GM21528 (cell line): Measurements from ENCODE around the gene STAC.
"Not testable (repeated sequence)": the region's sequence is repeated elsewhere in the genome, so short reads cannot be mapped to it uniquely, and the experiment has no call there.

Experiments
- ATAC-seq: cut with Tn5 transposase; IDR thresholded peaks from one replicate; pipeline ENCODE4 v1.9.1; 2021; ENCODE audit warnings: mild to moderate bottlenecking, moderate library complexity; ENCODE audit not compliant: unreplicated experiment, low FRiP score

The STAC gene

DNA sequence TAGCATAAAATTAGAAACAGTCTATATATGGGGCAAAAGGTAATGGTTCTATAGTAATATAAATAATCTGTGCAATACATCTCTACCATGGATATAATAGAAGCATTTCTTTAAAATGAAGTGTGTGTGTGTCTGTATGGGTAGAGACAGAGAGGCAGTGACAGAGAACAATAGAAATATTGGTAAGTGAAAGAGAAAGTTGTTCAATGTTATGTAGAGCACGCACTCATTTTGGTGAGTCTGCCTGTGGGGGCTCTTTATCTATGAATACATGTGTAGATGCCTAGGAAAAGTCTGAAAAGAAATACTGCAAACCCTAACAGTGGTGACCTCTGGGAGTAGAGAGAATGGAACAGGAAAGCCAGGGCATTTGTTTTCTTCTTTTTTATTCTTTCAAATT is 182.6 kb downstream of the STAC start:
- ATAC-seq: no peak

DNA sequence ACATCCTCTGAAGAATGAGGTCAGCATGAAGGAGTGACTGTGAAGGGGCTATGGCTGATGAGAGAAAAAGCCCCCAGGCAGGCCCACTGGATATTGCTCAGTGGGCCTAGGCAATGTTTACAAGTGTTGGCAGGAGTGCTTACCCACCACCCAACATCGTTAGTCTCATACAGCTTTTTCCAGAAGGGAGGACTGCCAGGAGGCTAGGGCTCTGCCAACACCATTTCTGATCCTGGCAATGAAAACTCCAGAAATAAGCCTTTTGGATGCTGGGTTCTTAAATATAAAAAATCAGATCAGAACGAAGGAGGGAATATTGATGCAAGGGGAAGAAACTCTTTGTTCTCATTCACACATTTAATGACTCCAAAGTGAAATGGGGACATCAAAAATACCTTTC is 194.9 kb downstream of the STAC start:
- ATAC-seq: no peak

DNA sequence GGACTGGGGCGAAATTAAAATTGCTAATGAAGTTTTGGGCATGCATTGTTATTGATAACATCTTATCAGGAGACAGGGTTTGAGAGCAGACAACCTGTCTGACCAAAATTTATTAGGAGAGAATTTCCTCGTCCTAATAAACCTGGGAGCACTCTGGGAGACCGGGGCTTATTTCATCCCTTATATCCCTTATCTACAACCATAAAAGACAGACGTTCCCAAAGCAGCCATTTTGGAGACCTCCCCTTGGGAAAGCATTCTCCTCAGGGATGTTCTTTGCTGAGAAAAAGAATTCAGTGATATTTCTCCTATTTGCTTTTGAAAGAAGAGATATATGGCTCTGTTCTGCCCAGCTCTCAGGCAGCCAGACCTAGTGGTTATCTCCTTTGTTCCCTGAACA is 198.1 kb downstream of the STAC start:
- ATAC-seq: not testable (repeated sequence)

DNA sequence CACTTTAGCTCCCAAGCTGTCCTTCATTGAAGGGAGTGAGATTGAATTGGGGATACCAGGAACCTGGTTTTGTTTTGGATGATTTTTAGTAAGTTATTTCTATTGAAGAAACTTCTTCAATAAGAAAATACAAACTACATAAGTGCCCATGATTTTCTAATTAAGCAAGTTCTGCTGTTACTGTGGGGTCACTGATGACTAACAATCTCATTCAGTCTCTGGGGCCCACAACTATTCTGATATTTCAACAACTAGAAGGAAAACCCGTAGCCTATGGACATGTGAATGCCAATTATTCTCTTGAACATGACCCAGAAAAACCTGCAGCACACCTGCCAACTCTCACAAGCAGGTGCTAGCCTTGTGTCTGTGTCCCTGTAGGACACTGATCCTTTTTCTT is 199.4 kb downstream of the STAC start:
- ATAC-seq: no peak

DNA sequence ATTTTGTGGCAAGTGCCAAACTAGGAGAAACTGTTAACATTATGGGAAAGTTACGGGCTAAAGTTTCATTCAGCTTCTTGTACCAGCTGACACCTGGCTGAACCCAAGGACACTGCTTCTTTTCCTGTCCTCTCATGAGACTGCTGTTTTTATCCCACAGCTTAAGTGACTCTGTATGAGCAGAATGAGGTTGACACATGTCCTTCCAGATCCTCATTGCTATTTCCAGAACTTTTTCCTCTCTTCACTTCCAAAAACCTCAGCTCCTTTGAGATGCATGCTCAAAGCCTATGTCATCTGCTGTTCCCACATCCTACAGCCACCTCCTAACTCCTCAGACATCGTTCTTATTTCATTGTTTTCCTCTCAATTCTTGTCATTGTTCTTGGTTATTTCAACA is 200.4 kb downstream of the STAC start:
- no peak for ATAC-seq

DNA sequence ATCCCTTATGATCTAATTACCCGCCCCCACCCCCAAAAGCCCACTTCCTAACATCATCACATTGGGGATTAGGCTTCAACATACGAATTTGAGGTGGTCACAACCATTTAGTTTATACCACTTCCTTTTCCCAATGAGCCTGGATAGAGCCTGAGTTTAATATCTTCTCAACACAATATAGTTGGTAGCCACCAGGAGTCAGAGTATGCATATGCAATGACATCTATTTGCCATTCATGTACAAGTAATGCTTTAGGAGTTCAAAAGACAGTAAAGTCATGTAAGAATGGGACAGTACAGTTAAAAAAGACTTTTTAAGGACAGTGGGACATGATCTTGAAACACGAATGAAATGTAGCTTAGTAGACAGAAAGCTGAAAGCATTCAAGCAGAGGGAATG is 211.7 kb downstream of the STAC start:
- ATAC-seq: no peak

DNA sequence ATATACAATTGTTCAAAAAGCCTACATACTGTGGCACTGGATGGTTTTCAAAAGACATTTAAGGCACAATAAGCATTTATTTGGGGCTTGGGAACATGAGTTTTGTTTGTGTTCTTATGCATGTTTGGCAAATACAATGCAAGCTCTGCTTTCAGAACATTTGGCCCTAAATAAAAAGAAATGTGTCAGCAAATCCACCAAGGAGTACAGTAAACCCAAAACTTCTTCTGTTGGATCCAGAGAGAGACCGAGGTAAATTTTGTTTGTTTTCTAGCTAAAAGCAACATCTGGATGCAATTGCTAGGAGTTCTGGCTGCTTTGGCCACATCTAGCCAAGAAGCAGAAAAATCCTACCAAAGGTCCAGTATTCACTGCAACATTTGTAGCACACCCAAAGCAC is 215.2 kb downstream of the STAC start:
- ATAC-seq: no peak

DNA sequence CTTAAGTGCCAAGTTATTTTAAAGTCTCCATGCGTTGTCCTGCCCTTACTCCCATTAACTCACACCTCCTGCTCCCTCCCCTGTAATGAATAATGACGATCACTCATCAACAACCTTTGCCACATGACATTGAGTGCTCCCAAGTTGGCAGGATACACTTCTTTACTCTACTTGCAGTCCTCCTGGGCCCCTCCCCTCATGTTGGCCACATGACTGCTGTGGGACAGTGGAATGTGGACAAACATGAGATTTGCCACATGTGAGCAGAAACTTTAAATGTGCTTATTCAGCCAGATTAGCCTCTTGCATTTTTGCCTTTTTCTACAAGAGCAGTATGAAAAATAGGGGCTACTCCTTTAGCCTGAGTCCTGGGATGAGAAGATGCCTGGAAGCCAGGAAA is 216.1 kb downstream of the STAC start:
- no peak for ATAC-seq

DNA sequence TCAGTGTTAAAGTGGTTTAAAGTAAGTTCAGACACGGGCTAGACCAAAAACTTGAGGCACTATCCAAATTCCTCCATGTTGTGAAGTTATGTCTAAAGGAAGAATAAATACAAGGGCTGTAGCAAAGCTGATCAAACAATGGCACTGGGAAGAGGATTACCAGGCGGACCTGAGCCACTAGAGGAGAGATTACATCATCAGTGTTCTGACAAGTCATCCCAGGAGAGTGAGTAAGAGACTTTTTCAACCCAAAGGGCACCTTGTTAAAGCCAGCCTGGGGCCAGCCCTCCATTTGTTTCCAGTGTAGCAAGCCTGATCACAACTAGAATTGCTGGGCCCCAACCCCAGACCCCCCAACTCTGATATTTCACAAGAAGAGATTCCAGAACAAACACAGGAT is 217.1 kb downstream of the STAC start:
- no peak for ATAC-seq
